Stimulated activated CD8-positive, alpha-beta memory T cell treated with anti-CD3 and anti-CD28 coated beads, Interleukin-12 subunit alpha, Interleukin-12 subunit beta, amount 100 ng/mL, for 1 hour (primary cell): ENCODE measurements around the gene OR4M2.
"Not testable (repeated sequence)": the region's sequence is repeated elsewhere in the genome, so short reads cannot be mapped to it uniquely, and the experiment has no call there.

Experiments
- DNase-seq: peaks from one replicate; pipeline ENCODE4 v3.0.0-alpha.2; 2020; ENCODE audit warnings: low read depth

The OR4M2 gene

DNA sequence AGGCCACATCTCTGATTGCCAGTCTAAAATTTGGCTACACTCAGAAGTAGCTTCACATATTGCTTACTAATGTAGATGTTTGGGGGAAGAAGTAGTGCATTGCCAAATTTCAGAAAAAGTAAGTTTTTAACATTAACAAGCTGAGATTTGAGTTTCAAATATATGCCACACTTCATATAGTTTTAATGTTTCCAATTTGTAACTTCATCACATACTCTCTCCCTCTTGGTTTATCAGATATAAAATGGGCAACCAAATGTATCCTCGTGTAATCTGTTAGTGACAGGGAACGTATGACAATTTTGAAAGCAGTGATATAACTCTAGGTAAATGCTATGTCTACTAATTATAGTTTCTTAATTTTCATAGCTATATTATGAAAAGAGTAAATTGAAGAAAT lies at the start of gene OR4M2:
OR4M2 (plus strand) TSS at position 301 of the 400 bp plus-strand sequence; CDS start at position 399, 98 bp downstream.
- not testable (repeated sequence) for DNase-seq

- not testable (repeated sequence) for DNase-seq
Observed at GRCh38 chr15:22069267-22069666, 11.1 kb upstream of the OR4M2 start.

DNA sequence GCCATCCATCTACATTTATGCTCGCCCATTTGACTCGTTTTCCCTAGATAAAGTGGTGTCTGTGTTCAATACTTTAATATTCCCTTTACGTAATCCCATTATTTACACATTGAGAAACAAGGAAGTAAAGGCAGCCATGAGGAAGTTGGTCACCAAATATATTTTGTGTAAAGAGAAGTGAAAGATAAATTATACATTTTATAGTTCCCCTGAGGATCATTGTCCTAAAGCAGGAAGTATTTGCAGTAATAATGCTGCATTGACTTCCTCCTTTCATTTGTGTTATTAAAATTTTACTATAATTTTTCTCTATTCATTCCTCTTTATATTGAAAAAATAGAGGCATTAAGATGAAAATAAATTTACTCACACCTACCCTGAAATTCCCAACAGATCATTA lies 1.1 kb downstream of the OR4M2 start:
- not testable (repeated sequence) for DNase-seq

- DNase-seq, result not testable (repeated sequence)
Observed at GRCh38 chr15:22098616-22099253, 18.4 kb downstream of the OR4M2 start.

GRCh38 chr15:22099289-22099891 lies 19.1 kb downstream of the OR4M2 start:
- DNase-seq, result not testable (repeated sequence)

DNA sequence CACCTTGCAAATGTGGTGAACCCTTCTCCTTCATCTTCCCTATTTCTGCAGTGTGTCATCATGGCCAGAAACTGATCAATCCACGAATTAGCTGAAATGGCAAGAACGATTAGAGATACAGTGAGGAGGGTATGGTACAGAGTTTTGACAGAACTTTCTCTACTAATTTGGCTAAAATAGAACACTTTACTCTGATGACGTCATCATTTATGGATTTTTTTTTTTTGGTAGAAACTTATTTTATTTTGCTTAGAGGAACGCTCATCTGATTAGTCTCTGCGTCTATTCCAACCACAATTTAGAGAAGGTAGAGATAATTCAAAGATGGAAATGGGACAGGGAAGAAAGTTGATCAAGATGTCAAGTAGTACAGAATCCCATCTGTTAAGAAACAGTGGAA lies 41.7 kb downstream of the OR4M2 start:
- not testable (repeated sequence) for DNase-seq
